Gastrocnemius medialis (tissue), 4 donors: ENCODE results near the gene WDR7. TPM values are rescaled to one million over a fixed set of nuclear protein-coding genes. Genes with fewer than 3 reads are reported as not detected.
A peak's percentile ranks its signal among the peaks of the same experiment; 100 is the strongest.

Experiments
- ATAC-seq, 2 donors: fragments of 150-250 bp; one replicate each; pipeline ENCODE4 v1.9.1; 2016
- DNase-seq, 2 donors: peaks; one replicate each; pipeline ENCODE4 v3.0.0-alpha.2; 2019
- H3K27ac ChIP-seq, 4 donors: fragments of 200-600 bp; sonication (generic); 1 replicate in 1 of 4; 2 replicates in 3 of 4; pipeline ENCODE4 v1.5.1; 2016 to 2018; ENCODE audit warnings: mild to moderate bottlenecking in 2 of 4, moderate library complexity in 1 of 4
- H3K27me3 ChIP-seq, 3 donors: fragments of 200-600 bp; sonication (generic) in 2 of 3; 1 replicate in 1 of 3; 2 replicates in 2 of 3; pipeline versions ENCODE4 v1.5.1 to v1.6.0; 2016 to 2019; ENCODE audit warnings: mild to moderate bottlenecking in 1 of 3, moderate library complexity in 1 of 3
- H3K36me3 ChIP-seq, 2 donors: fragments of 200-600 bp; sonication (generic) in 1 of 2; one replicate each; pipeline ENCODE4 v1.5.1; 2017 to 2018
- H3K4me1 ChIP-seq, 2 donors: fragments of 200-600 bp; sonication (generic) in 1 of 2; one replicate each; pipeline ENCODE4 v1.5.1; 2016 to 2017; ENCODE audit warnings: mild to moderate bottlenecking in 2 of 2
- H3K4me3 ChIP-seq, 4 donors: fragments of 200-600 bp; sonication (generic) in 3 of 4; 1 replicate in 1 of 4; 2 replicates in 3 of 4; pipeline ENCODE4 v1.5.1; 2016 to 2019; ENCODE audit warnings: mild to moderate bottlenecking in 2 of 4
- H3K9me3 ChIP-seq, 3 donors: fragments of 200-600 bp; sonication (generic) in 2 of 3; 1 replicate in 1 of 3; 2 replicates in 2 of 3; pipeline ENCODE4 v1.5.1; 2016 to 2019
- CTCF ChIP-seq, 5 experiments: fragments of 450-650 bp in 3 of 5; fragments of 200-600 bp in 2 of 5; sonication (generic) in 2 of 5; IDR thresholded peaks in 4 of 5; conservative IDR thresholded peaks in 1 of 5; 1 replicate in 4 of 5; 2 replicates in 1 of 5; pipeline ENCODE4 v1.5.1; 2016 to 2019; ENCODE audit warnings: antibody characterized with exemption in 5 of 5, mild to moderate bottlenecking in 3 of 5, moderate library complexity in 3 of 5
- POLR2A ChIP-seq, 2 donors: fragments of 450-650 bp; IDR thresholded peaks; one replicate each; pipeline ENCODE4 v1.6.1; 2017; ENCODE audit warnings: antibody characterized with exemption in 2 of 2, mild to moderate bottlenecking in 2 of 2, moderate library complexity in 2 of 2
- in situ Hi-C, 4 donors: fragments of 200-750 bp; cut with MboI; loops; one replicate each; pipeline versions ENCODE4 v1.15.0 to v1.8.0; 2017; ENCODE audit warnings: low sequenced_read_pairs in 4 of 4
- intact Hi-C: fragments of 100-400 bp; cut with DNase I; formaldehyde crosslinking; loops from one replicate; pipeline ENCODE4 v1.15.1; 2023; ENCODE audit warnings: low total_unique reads
- total RNA-seq, 4 donors: library from RNA; depleted of rRNA; stranded (reverse); fragments of >200 nt; gene quantifications; one replicate each; pipeline versions ENCODE4 v1.1.0 to v1.2.3, GENCODE V29; 2016

The WDR7 gene
- total RNA-seq, 4 donors from 2014 or later = 20.5 to 24.2 (median 21.8) TPM

DNA sequence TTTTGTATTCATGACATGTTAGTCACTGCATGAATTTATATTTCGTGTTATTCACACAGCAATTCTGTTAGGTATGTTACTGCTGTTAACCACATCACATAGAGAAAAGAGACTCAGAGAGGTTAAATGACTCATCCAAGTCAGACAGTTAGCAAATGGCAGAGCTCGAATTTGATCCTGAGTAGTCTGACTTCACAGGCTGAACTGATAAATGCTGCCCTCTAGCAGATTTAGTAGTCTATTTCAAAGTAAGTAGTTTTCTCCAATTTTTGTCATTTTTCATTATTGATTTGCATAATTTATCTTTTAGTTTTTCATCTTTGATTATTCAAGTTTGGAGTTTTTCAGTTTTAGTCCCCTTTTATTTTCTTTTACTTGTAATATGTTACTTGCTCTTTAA is 58.3 kb downstream of the WDR7 start:
- TF ChIP-seq CTCF (IDR thresholded peaks at IDR 0.05 in 4 of 5, conservative IDR thresholded peaks at IDR 0.05 in 1 of 5) = no peak
- no peak for DNase-seq
- ATAC-seq = peak in 1 of 2 donors; percentile 71
- no peaks in the 10 kb centered on the region for H3K27me3 ChIP-seq
- intact Hi-C loops = no loop called here
- in situ Hi-C loops = no loop called here
- H3K36me3 ChIP-seq = no peaks in the 10 kb centered on the region
- no peak overlapping the region for H3K4me3 ChIP-seq
- H3K27ac ChIP-seq = no peak overlapping the region
- H3K9me3 ChIP-seq = no peaks in the 10 kb centered on the region
- no peaks in the 10 kb centered on the region for H3K4me1 ChIP-seq

GRCh38 chr18:56711708-56712445 is 60.7 kb downstream of the WDR7 start:
- Histone ChIP-seq H3K36me3 (no peaks in the 10 kb centered on the region), H3K27ac (no peak overlapping the region), H3K4me3 (no peak overlapping the region), H3K9me3 (no peaks in the 10 kb centered on the region), H3K4me1 (no peaks in the 10 kb centered on the region), H3K27me3 (no peaks in the 10 kb centered on the region)
- in situ Hi-C loops (no loop called here), intact Hi-C loops (no loop called here)
- TF ChIP-seq CTCF (IDR thresholded peaks at IDR 0.05 in 4 of 5, conservative IDR thresholded peaks at IDR 0.05 in 1 of 5) (no peak), POLR2A (IDR thresholded peaks at IDR 0.05) (no peak)
- no peak for ATAC-seq
- DNase-seq = no peak

GRCh38 chr18:56712761-56713160 is 61.6 kb downstream of the WDR7 start:
- no peak overlapping the region for H3K27ac ChIP-seq
- no peaks in the 10 kb centered on the region for H3K4me1 ChIP-seq
- DNase-seq (no peak), ATAC-seq (no peak)
- in situ Hi-C loops (no loop called here), intact Hi-C loops (no loop called here)
- no peaks in the 10 kb centered on the region for H3K36me3 ChIP-seq
- H3K27me3 ChIP-seq = no peaks in the 10 kb centered on the region
- TF ChIP-seq POLR2A (IDR thresholded peaks at IDR 0.05) (no peak), CTCF (IDR thresholded peaks at IDR 0.05 in 4 of 5, conservative IDR thresholded peaks at IDR 0.05 in 1 of 5) (no peak)
- H3K9me3 ChIP-seq = no peaks in the 10 kb centered on the region
- H3K4me3 ChIP-seq = no peak overlapping the region

- TF ChIP-seq POLR2A (IDR thresholded peaks at IDR 0.05) = no peak
- no peak overlapping the region for H3K27ac ChIP-seq
- ATAC-seq (no peak), DNase-seq (no peak)
- no peaks in the 10 kb centered on the region for H3K9me3 ChIP-seq
- no peaks in the 10 kb centered on the region for H3K27me3 ChIP-seq
- H3K4me1 ChIP-seq = no peaks in the 10 kb centered on the region
- H3K36me3 ChIP-seq = no peaks in the 10 kb centered on the region
- intact Hi-C loops (no loop called here), in situ Hi-C loops (no loop called here)
- H3K4me3 ChIP-seq = no peak overlapping the region
Measured at GRCh38 chr18:56715121-56715520, 64.0 kb downstream of the WDR7 start.

- H3K36me3 ChIP-seq = no peaks in the 10 kb centered on the region
- no peaks in the 10 kb centered on the region for H3K9me3 ChIP-seq
- H3K4me3 ChIP-seq = no peak overlapping the region
- in situ Hi-C loops (no loop called here), intact Hi-C loops (no loop called here)
- no peak overlapping the region for H3K27ac ChIP-seq
- no peak for ATAC-seq
- no peaks in the 10 kb centered on the region for H3K4me1 ChIP-seq
- TF ChIP-seq CTCF (IDR thresholded peaks at IDR 0.05 in 4 of 5, conservative IDR thresholded peaks at IDR 0.05 in 1 of 5) (no peak), POLR2A (IDR thresholded peaks at IDR 0.05) (no peak)
- no peaks in the 10 kb centered on the region for H3K27me3 ChIP-seq
- no peak for DNase-seq
Measured at GRCh38 chr18:56716692-56717146, 65.6 kb downstream of the WDR7 start.
